HCT116 (cell line): ENCODE data around the gene FLT3. TPM values are rescaled to one million over a fixed set of nuclear protein-coding genes. Genes with fewer than 3 reads are reported as not detected.

Source experiments
- ATAC-seq: fragments of 200-7000 bp; cut with Tn5 transposase; 2 replicates; pipeline ENCODE4 v1.9.1; 2020; ENCODE audit warnings: mild to moderate bottlenecking, moderate library complexity
- BruUV-seq: library from RNA; stranded (reverse); fragments of 400-500 nt; replicated peaks from 2 replicates; lab custom pipeline; 2021; lab: Mats Ljungman, UMichigan
- CTCF ChIA-PET: fragments of 300-600 bp; sonication (Branson Sonifier 250); formaldehyde crosslinking; loops from one replicate; lab custom pipeline; 2021; ENCODE audit warnings: antibody characterized with exemption; lab: Charles Lee
- POLR2A ChIA-PET: fragments of 300-600, 350-600 bp; sonication (Branson Sonifier 250); formaldehyde crosslinking; loops from one replicate; lab custom pipeline; 2021; ENCODE audit warnings: antibody characterized with exemption; lab: Charles Lee
- RAD21 ChIA-PET, 2 experiments: fragments of 300-600 bp; sonication (Branson Sonifier 250); formaldehyde crosslinking; loops; one replicate each; lab custom pipeline; 2023; ENCODE audit warnings: low total read pairs in 2 of 2; ENCODE audit not compliant: uncharacterized antibody in 2 of 2, unreplicated experiment in 2 of 2, low non-redundant PET in 1 of 2; lab: Charles Lee
- DNase-seq: peaks from one replicate; pipeline ENCODE4 v3.0.0-alpha.2; 2010; ENCODE audit warnings: low read depth, low spot score
- H2AFZ ChIP-seq: fragments of 200-600 bp; shearing (Covaris generic), sonication (generic); 2 replicates; pipeline ENCODE4 v1.6.1; 2017; ENCODE audit warnings: low read depth, mixed run types, mixed read lengths, antibody characterized with exemption, low read length; ENCODE audit not compliant: poor library complexity, severe bottlenecking
- H3K27ac ChIP-seq: 2 replicates; pipeline ENCODE4 v1.5.1; 2012; ENCODE audit warnings: low read depth, low read length
- H3K27me3 ChIP-seq: fragments of 200-600 bp; sonication (generic); 2 replicates; pipeline ENCODE4 v1.6.1; 2016; ENCODE audit warnings: mixed run types, low read length, mixed read lengths; ENCODE audit not compliant: insufficient read depth
- H3K36me3 ChIP-seq, 2 experiments: fragments of 200-500 bp in 1 of 2; fragments of 200-600 bp in 1 of 2; sonication (Bioruptor generic) in 1 of 2; sonication (generic) in 1 of 2; 2 replicates each; pipeline versions ENCODE4 v1.5.1 to v1.6.1; 2014 to 2016; ENCODE audit warnings: low read length in 2 of 2, inconsistent platforms in 1 of 2, mixed read lengths in 1 of 2, mixed run types in 1 of 2; ENCODE audit not compliant: insufficient read depth in 2 of 2, control insufficient read depth in 1 of 2
- H3K4me1 ChIP-seq, 2 experiments: fragments of 200-600 bp in 1 of 2; sonication (generic) in 1 of 2; 2 replicates each; pipeline versions ENCODE4 v1.5.1 to v1.6.1; 2012 to 2017; ENCODE audit warnings: low read length in 2 of 2, inconsistent platforms in 1 of 2, mild to moderate bottlenecking in 1 of 2, mixed read lengths in 1 of 2, mixed run types in 1 of 2, moderate library complexity in 1 of 2; ENCODE audit not compliant: insufficient read depth in 2 of 2, control insufficient read depth in 1 of 2
- H3K4me2 ChIP-seq: fragments of 200-600 bp; sonication (generic); 2 replicates; pipeline ENCODE4 v1.6.1; 2017; ENCODE audit warnings: mixed run types, low read length, mixed read lengths
- H3K4me3 ChIP-seq, 2 experiments: fragments of 200-600 bp in 1 of 2; sonication (generic) in 1 of 2; replicated peaks in 1 of 2; 2 replicates each; pipeline ENCODE4 v1.5.1; 2011 to 2016; ENCODE audit warnings: low read length in 2 of 2, control low read depth in 1 of 2, low read depth in 1 of 2, mild to moderate bottlenecking in 1 of 2, mixed read lengths in 1 of 2, mixed run types in 1 of 2
- H3K79me2 ChIP-seq: fragments of 200-600 bp; sonication (generic); 2 replicates; pipeline ENCODE4 v1.6.1; 2017; ENCODE audit warnings: mild to moderate bottlenecking, mixed run types, low read length, moderate library complexity, mixed read lengths; ENCODE audit not compliant: insufficient read depth
- H3K9ac ChIP-seq: fragments of 200-600 bp; sonication (generic); 2 replicates; pipeline ENCODE4 v1.6.1; 2016; ENCODE audit warnings: low read length, mixed read lengths
- H3K9me2 ChIP-seq: fragments of 200-600 bp; sonication (generic), shearing (Covaris generic); 2 replicates; pipeline ENCODE4 v1.6.1; 2017; ENCODE audit warnings: mixed run types, mild to moderate bottlenecking, moderate library complexity; ENCODE audit not compliant: insufficient read depth
- H3K9me3 ChIP-seq, 2 experiments: fragments of 200-500 bp in 1 of 2; fragments of 200-600 bp in 1 of 2; sonication (Bioruptor generic) in 1 of 2; sonication (generic) in 1 of 2; 2 replicates each; pipeline ENCODE4 v1.6.1; 2014 to 2017; ENCODE audit warnings: low read length in 2 of 2, mixed read lengths in 2 of 2, inconsistent platforms in 1 of 2, low read depth in 1 of 2, mild to moderate bottlenecking in 1 of 2, mixed run types in 1 of 2, moderate library complexity in 1 of 2; ENCODE audit not compliant: control insufficient read depth in 1 of 2, insufficient read depth in 1 of 2
- H4K20me1 ChIP-seq: fragments of 200-600 bp; sonication (generic), shearing (Covaris generic); 2 replicates; pipeline ENCODE4 v1.6.1; 2017; ENCODE audit warnings: mixed run types, mild to moderate bottlenecking, moderate library complexity; ENCODE audit not compliant: insufficient read depth
- EZH2 ChIP-seq: fragments of 200-600 bp; sonication (generic); IDR thresholded peaks from 2 replicates; pipeline ENCODE4 v1.6.1; 2017; ENCODE audit warnings: antibody characterized with exemption, mixed run types
- RAD21 ChIP-seq: IDR thresholded peaks from 2 replicates; pipeline ENCODE4 v1.6.1; 2012; ENCODE audit warnings: low read depth, mild to moderate bottlenecking
- TCF7L2 ChIP-seq: IDR thresholded peaks from 2 replicates; pipeline ENCODE4 v1.7.0; 2011; ENCODE audit warnings: borderline replicate concordance, inconsistent platforms; ENCODE audit not compliant: insufficient read depth, insufficient read length; ENCODE audit errors: extremely low read depth
- YY1 ChIP-seq: IDR thresholded peaks from 2 replicates; pipeline ENCODE4 v1.6.1; 2011; ENCODE audit warnings: low read length, low read depth, moderate library complexity, mild to moderate bottlenecking; ENCODE audit not compliant: insufficient replicate concordance; ENCODE audit errors: extremely low read depth
- ZFX ChIP-seq: fragments of 450-650 bp; IDR thresholded peaks from 2 replicates; pipeline ENCODE4 v1.6.1; 2017
- intact Hi-C: fragments of 100-400 bp; cut with micrococcal nuclease; formaldehyde crosslinking; loops from 2 replicates; pipeline ENCODE4 v1.10.0; 2022
- total RNA-seq: library from RNA; stranded (reverse); gene quantifications from one replicate; pipeline ENCODE4 v1.2.1, GENCODE V29; 2021; ENCODE audit not compliant: unreplicated experiment
- TF ChIP-seq, protein P1 (sequence below), 3 experiments: fragments of 200-600 bp in 1 of 3; sonication (generic) in 1 of 3; IDR thresholded peaks in 2 of 3; conservative IDR thresholded peaks in 1 of 3; 2 replicates each; pipeline ENCODE4 v1.5.1; 2012 to 2017; ENCODE audit warnings: low read depth in 2 of 3, low read length in 2 of 3, antibody characterized with exemption in 1 of 3, borderline replicate concordance in 1 of 3, control low read depth in 1 of 3, mild to moderate bottlenecking in 1 of 3, mixed read lengths in 1 of 3, mixed run types in 1 of 3, moderate library complexity in 1 of 3; ENCODE audit not compliant: insufficient read depth in 1 of 3
- TF ChIP-seq, protein P2 (sequence below): IDR thresholded peaks from 2 replicates; pipeline ENCODE4 v1.6.1; 2012

The FLT3 gene
- total RNA-seq, 1 experiment from 2014 or later = 0.17 TPM

DNA sequence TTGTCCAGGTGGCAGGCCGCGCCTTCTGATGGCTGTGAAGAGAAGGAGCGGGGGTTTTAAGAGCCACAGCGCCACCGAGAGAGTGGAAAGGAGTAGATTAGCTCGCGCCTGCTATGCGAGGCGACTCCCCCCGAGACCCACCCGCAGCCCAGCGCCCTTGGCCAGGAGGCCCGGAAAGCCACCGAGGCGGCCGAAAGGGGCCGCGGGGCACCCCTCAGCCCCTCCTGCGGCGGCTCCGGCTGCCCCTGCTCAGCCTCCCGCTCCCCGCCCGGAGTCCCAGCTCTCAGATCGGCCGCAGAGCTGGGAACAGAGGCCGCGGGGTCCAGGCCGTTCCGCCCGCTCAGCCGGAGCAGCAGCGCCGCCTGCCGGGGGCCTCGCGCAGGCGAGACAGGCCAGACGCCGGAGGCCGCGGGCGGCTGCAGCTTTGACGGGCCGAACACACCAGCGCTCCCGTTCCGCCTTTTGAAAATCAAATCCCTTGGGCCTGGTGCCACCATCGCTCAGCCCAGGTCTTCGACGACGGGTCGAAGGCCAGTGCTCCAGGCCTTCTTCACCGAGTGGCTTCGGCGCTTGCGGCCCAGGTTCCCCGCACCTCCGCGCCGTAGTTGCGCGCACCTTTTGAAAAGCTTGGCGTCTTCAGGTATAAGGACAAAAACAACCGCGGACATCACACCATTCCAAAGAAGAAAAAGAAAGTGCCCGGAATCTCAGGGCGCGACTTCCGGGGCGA, 146.5 kb downstream of the FLT3 start:
- DNase-seq = peak; percentile 54
- ChIA-PET CTCF (interaction anchor here (0.6 to 7.8 kb wide), 36 partner anchors 8 to 1007 kb away, joined by 3 to 307 read pairs (median 4); partner anchors contain the start of genes CDX2, MTIF3 and PDX1), RAD21 (interaction anchor here (0.5 to 2.8 kb wide), 10 partner anchors 85 to 592 kb away, joined by 3 to 31 read pairs (median 7); no protein-coding TSS in a partner anchor), POLR2A (interaction anchor here (0.5 to 1.7 kb wide), 8 partner anchors 8 to 428 kb away, joined by 3 to 15 read pairs (median 3); partner anchors contain the start of gene CDX2)
- TF ChIP-seq RAD21 (peak; percentile 80), ZFX (peak; percentile 73), EZH2 (no peak), TCF7L2 (peak; percentile 60), YY1 (no peak)
- TF ChIP-seq, protein P1, sequence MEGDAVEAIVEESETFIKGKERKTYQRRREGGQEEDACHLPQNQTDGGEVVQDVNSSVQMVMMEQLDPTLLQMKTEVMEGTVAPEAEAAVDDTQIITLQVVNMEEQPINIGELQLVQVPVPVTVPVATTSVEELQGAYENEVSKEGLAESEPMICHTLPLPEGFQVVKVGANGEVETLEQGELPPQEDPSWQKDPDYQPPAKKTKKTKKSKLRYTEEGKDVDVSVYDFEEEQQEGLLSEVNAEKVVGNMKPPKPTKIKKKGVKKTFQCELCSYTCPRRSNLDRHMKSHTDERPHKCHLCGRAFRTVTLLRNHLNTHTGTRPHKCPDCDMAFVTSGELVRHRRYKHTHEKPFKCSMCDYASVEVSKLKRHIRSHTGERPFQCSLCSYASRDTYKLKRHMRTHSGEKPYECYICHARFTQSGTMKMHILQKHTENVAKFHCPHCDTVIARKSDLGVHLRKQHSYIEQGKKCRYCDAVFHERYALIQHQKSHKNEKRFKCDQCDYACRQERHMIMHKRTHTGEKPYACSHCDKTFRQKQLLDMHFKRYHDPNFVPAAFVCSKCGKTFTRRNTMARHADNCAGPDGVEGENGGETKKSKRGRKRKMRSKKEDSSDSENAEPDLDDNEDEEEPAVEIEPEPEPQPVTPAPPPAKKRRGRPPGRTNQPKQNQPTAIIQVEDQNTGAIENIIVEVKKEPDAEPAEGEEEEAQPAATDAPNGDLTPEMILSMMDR (IDR thresholded peaks at IDR 0.05 in 2 of 3, conservative IDR thresholded peaks at IDR 0.05 in 1 of 3; ENCODE audit: borderline replicate concordance in 1 of 3, insufficient read depth in 1 of 3, low read depth in 2 of 3, low read length in 2 of 3) = peak; percentile 75 to 95 (median 90)
- TF ChIP-seq, protein P2, sequence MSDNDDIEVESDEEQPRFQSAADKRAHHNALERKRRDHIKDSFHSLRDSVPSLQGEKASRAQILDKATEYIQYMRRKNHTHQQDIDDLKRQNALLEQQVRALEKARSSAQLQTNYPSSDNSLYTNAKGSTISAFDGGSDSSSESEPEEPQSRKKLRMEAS = 0 out of 2 replicates have a peak, but pooled peaks have one; percentile 16
- intact Hi-C loops = loop anchor here (1.0 to 2.0 kb wide), 2 partner anchors 124 to 183 kb away; no protein-coding TSS in a partner anchor
- H3K79me2 ChIP-seq = no peaks in the 10 kb centered on the region
- H3K9me2 ChIP-seq = no peaks in the 10 kb centered on the region
- no peaks in the 10 kb centered on the region for H3K27me3 ChIP-seq
- H3K9me3 ChIP-seq = no peaks in the 10 kb centered on the region
- ATAC-seq = peak; percentile 99
- H3K36me3 ChIP-seq = no peaks in the 10 kb centered on the region
- peak overlapping the region; percentile 60 for H3K9ac ChIP-seq
- peaks cover 9 to 15% of the 10 kb centered on the region in 2 experiments; a peak in 3 of 4 replicates for H3K4me1 ChIP-seq
- BruUV-seq = no TSS peak
- peak overlapping the region; percentile 88 for H3K4me2 ChIP-seq
- H3K27ac ChIP-seq = peak overlapping the region; percentile 56
- H4K20me1 ChIP-seq = no peaks in the 10 kb centered on the region
- H3K4me3 ChIP-seq = peak overlapping the region; percentile 41 to 58
- H2AFZ ChIP-seq = peak overlapping the region; percentile 71

Other genes with a start within 250 kb of the FLT3 start
- gene PDX1, start 180.6 kb downstream of the FLT3 start, total RNA-seq = 1.7 TPM
- 12.5 TPM for gene CDX2, start 131.3 kb downstream of the FLT3 start, total RNA-seq
- not detected for gene URAD, start 111.9 kb downstream of the FLT3 start, total RNA-seq
- 30.1 TPM for gene PAN3, start 38.0 kb upstream of the FLT3 start, total RNA-seq